Neural progenitor cell (in vitro differentiated cells): ENCODE results near the gene UBR4. TPM values are rescaled to one million over a fixed set of nuclear protein-coding genes. Genes with fewer than 3 reads are reported as not detected.

Experiments
- DNase-seq: peaks from one replicate; pipeline ENCODE4 v3.0.0-alpha.2; 2016; ENCODE audit warnings: low spot score
- H2AFZ ChIP-seq: fragments of 200-600 bp; sonication (generic); replicated peaks from 2 replicates; pipeline ENCODE4 v1.6.1; 2016; ENCODE audit warnings: antibody characterized with exemption
- H3F3A ChIP-seq: fragments of 200-600 bp; sonication (generic); 2 replicates; pipeline ENCODE4 v1.6.1; 2016; ENCODE audit warnings: antibody characterized with exemption, low read depth
- H3K27ac ChIP-seq: fragments of 200-600 bp; sonication (generic); 2 replicates; pipeline ENCODE4 v1.5.1; 2016; ENCODE audit warnings: mild to moderate bottlenecking
- H3K27me3 ChIP-seq: fragments of 200-600 bp; sonication (generic); 2 replicates; pipeline ENCODE4 v1.6.1; 2016; ENCODE audit warnings: mild to moderate bottlenecking, moderate library complexity
- H3K36me3 ChIP-seq: fragments of 200-600 bp; sonication (generic); 2 replicates; pipeline ENCODE4 v1.5.1; 2016
- H3K4me1 ChIP-seq: fragments of 200-600 bp; sonication (generic); 2 replicates; pipeline ENCODE4 v1.6.1; 2016; ENCODE audit warnings: mixed run types
- H3K4me2 ChIP-seq: fragments of 200-600 bp; sonication (generic); 2 replicates; pipeline ENCODE4 v1.6.1; 2016
- H3K4me3 ChIP-seq: fragments of 200-600 bp; sonication (generic); 2 replicates; pipeline ENCODE4 v1.5.1; 2016
- H3K79me2 ChIP-seq: fragments of 200-600 bp; sonication (generic); 2 replicates; pipeline ENCODE4 v1.6.1; 2016; ENCODE audit warnings: low read depth
- H3K9ac ChIP-seq: fragments of 200-600 bp; sonication (generic); 2 replicates; pipeline ENCODE4 v1.6.1; 2016
- H3K9me3 ChIP-seq: fragments of 200-600 bp; sonication (generic); 2 replicates; pipeline ENCODE4 v1.5.1; 2016; ENCODE audit warnings: low read depth
- H4K20me1 ChIP-seq: fragments of 200-600 bp; sonication (generic); 2 replicates; pipeline ENCODE4 v1.6.1; 2016; ENCODE audit warnings: low read depth
- H3K27ac Mint-ChIP-seq: 3 replicates; pipeline ENCODE4 v1.8.0; 2021; ENCODE audit warnings: mixed read lengths
- H3K27me3 Mint-ChIP-seq: 2 replicates; pipeline ENCODE4 v1.8.0; 2022; ENCODE audit warnings: low read depth, mild to moderate bottlenecking, inconsistent platforms, moderate library complexity, mixed read lengths; ENCODE audit not compliant: insufficient read depth
- H3K36me3 Mint-ChIP-seq: 3 replicates; pipeline ENCODE4 v1.8.0; 2021; ENCODE audit warnings: mixed read lengths
- H3K4me1 Mint-ChIP-seq: 3 replicates; pipeline ENCODE4 v1.8.0; 2021; ENCODE audit warnings: mixed read lengths
- H3K4me3 Mint-ChIP-seq: 3 replicates; pipeline ENCODE4 v1.8.0; 2021; ENCODE audit warnings: mild to moderate bottlenecking, moderate library complexity, mixed read lengths
- H3K9me3 Mint-ChIP-seq: 3 replicates; pipeline ENCODE4 v1.8.0; 2020; ENCODE audit warnings: mixed read lengths
- EZH2 ChIP-seq: fragments of 200-600 bp; sonication (generic); IDR thresholded peaks from 2 replicates; pipeline ENCODE4 v1.6.1; 2017; ENCODE audit warnings: antibody characterized with exemption, mild to moderate bottlenecking, moderate library complexity
- EZH2phosphoT487 ChIP-seq: fragments of 200-600 bp; sonication (generic); IDR thresholded peaks from 2 replicates; pipeline ENCODE4 v1.6.1; 2017; ENCODE audit warnings: antibody characterized with exemption
- total RNA-seq: library from RNA; depleted of rRNA; stranded (reverse); fragments of >200 nt; gene quantifications from 2 replicates; pipeline ENCODE4 v1.2.3, GENCODE V29; 2015; ENCODE audit warnings: low replicate concordance
- TF ChIP-seq, protein P1 (sequence below): fragments of 200-600 bp; sonication (generic); IDR thresholded peaks from 2 replicates; pipeline ENCODE4 v1.5.1; 2017; ENCODE audit warnings: antibody characterized with exemption, mild to moderate bottlenecking

UBR4 gene
- total RNA-seq, 1 donor from 2014 or later: 71.2 TPM

DNA sequence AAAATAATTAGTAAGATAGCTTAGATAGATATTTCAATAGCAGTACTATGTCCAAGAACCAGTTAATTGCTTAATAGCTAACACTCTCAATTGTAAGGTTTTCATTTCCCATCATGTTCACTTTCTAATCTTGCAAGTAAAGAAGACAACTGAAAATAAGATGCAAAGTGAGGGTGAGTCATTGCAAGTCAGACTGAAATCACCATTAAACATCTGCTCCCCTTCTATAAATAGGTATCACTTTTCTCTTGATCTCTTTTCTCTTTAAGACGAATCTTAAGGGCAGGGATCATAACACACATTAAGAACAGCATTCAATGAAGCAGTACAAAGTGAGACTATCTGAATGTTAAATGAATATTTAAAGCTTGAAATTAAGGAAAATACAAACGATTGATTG lies 40.4 kb downstream of the UBR4 start:
- peaks cover 3% of the 10 kb centered on the region for H3F3A ChIP-seq
- no peaks in the 10 kb centered on the region for H4K20me1 ChIP-seq
- Mint-ChIP-seq H3K36me3 (peaks cover 37% of the 10 kb centered on the region), H3K27ac (no peak overlapping the region), H3K27me3 (no peaks in the 10 kb centered on the region), H3K9me3 (no peaks in the 10 kb centered on the region), H3K4me1 (no peaks in the 10 kb centered on the region), H3K4me3 (no peak overlapping the region)
- DNase-seq: no peak
- no peak overlapping the region for H3K4me2 ChIP-seq
- no peak overlapping the region for H3K27ac ChIP-seq
- no peaks in the 10 kb centered on the region for H3K79me2 ChIP-seq
- no peak overlapping the region for H3K9ac ChIP-seq
- H3K27me3 ChIP-seq: no peaks in the 10 kb centered on the region
- peaks cover 34% of the 10 kb centered on the region for H3K36me3 ChIP-seq
- no peak overlapping the region for H2AFZ ChIP-seq
- TF ChIP-seq EZH2phosphoT487 (no peak), EZH2 (no peak)
- TF ChIP-seq, protein P1, sequence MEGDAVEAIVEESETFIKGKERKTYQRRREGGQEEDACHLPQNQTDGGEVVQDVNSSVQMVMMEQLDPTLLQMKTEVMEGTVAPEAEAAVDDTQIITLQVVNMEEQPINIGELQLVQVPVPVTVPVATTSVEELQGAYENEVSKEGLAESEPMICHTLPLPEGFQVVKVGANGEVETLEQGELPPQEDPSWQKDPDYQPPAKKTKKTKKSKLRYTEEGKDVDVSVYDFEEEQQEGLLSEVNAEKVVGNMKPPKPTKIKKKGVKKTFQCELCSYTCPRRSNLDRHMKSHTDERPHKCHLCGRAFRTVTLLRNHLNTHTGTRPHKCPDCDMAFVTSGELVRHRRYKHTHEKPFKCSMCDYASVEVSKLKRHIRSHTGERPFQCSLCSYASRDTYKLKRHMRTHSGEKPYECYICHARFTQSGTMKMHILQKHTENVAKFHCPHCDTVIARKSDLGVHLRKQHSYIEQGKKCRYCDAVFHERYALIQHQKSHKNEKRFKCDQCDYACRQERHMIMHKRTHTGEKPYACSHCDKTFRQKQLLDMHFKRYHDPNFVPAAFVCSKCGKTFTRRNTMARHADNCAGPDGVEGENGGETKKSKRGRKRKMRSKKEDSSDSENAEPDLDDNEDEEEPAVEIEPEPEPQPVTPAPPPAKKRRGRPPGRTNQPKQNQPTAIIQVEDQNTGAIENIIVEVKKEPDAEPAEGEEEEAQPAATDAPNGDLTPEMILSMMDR: no peak
- H3K4me3 ChIP-seq: no peak overlapping the region
- no peaks in the 10 kb centered on the region for H3K4me1 ChIP-seq
- H3K9me3 ChIP-seq: no peaks in the 10 kb centered on the region

GRCh38 chr1:19167140-19167539 lies 42.9 kb downstream of the UBR4 start:
- Histone ChIP-seq H3K9ac (no peak overlapping the region), H3K9me3 (no peaks in the 10 kb centered on the region), H3K79me2 (no peaks in the 10 kb centered on the region), H3K36me3 (peaks cover 28% of the 10 kb centered on the region), H3K4me1 (no peaks in the 10 kb centered on the region), H3K4me2 (no peak overlapping the region), H2AFZ (no peak overlapping the region), H3K27me3 (no peaks in the 10 kb centered on the region), H3K27ac (no peak overlapping the region), H3K4me3 (no peak overlapping the region), H4K20me1 (no peaks in the 10 kb centered on the region), H3F3A (peaks cover 3% of the 10 kb centered on the region)
- peaks cover 40% of the 10 kb centered on the region for H3K36me3 Mint-ChIP-seq
- no peaks in the 10 kb centered on the region for H3K27me3 Mint-ChIP-seq
- no peak for TF ChIP-seq EZH2
- TF ChIP-seq EZH2phosphoT487: no peak
- TF ChIP-seq, protein P1: no peak
- no peak overlapping the region for H3K27ac Mint-ChIP-seq
- no peak for DNase-seq
- H3K4me1 Mint-ChIP-seq: no peaks in the 10 kb centered on the region
- no peak overlapping the region for H3K4me3 Mint-ChIP-seq
- no peaks in the 10 kb centered on the region for H3K9me3 Mint-ChIP-seq

- no peak overlapping the region for H3K9ac ChIP-seq
- Mint-ChIP-seq H3K9me3 (no peaks in the 10 kb centered on the region), H3K27me3 (no peaks in the 10 kb centered on the region), H3K27ac (no peak overlapping the region), H3K4me3 (no peak overlapping the region), H3K4me1 (no peaks in the 10 kb centered on the region), H3K36me3 (peaks cover 48% of the 10 kb centered on the region)
- H3K36me3 ChIP-seq: peaks cover 25% of the 10 kb centered on the region
- no peak for DNase-seq
- H3K9me3 ChIP-seq: no peaks in the 10 kb centered on the region
- TF ChIP-seq, protein P1: no peak
- TF ChIP-seq EZH2 (no peak), EZH2phosphoT487 (no peak)
- H3K4me1 ChIP-seq: no peaks in the 10 kb centered on the region
- peaks cover 3% of the 10 kb centered on the region for H3F3A ChIP-seq
- H3K79me2 ChIP-seq: no peaks in the 10 kb centered on the region
- H3K27me3 ChIP-seq: no peaks in the 10 kb centered on the region
- no peak overlapping the region for H2AFZ ChIP-seq
- H3K4me2 ChIP-seq: no peak overlapping the region
- H3K27ac ChIP-seq: no peak overlapping the region
- H3K4me3 ChIP-seq: no peak overlapping the region
- H4K20me1 ChIP-seq: no peaks in the 10 kb centered on the region
Observed at GRCh38 chr1:19166066-19166465, 44.0 kb downstream of the UBR4 start.
